Endothelial cell of umbilical vein (primary cell): ENCODE data around the gene MAP3K19.

ENCODE experiments used
- CTCF ChIP-seq, 2 donors: IDR thresholded peaks; 1 replicate in 1 of 2; 2 replicates in 1 of 2; pipeline ENCODE4 v1.5.1; 2011; ENCODE audit warnings: low read length in 2 of 2, mild to moderate bottlenecking in 2 of 2, moderate library complexity in 2 of 2, control low read depth in 1 of 2, inconsistent platforms in 1 of 2, low read depth in 1 of 2; ENCODE audit not compliant: insufficient read depth in 1 of 2; ENCODE audit errors: extremely low read depth in 1 of 2
- POLR2AphosphoS5 ChIP-seq: IDR thresholded peaks from 2 replicates; pipeline ENCODE4 v1.6.1; 2012; ENCODE audit warnings: low read depth, mild to moderate bottlenecking, control low read depth, low read length, moderate library complexity; ENCODE audit not compliant: insufficient read depth

GRCh38 chr2:134975281-134976009 lies 71.8 kb downstream of the MAP3K19 start:
- no peak for TF ChIP-seq CTCF (IDR thresholded peaks at IDR 0.05; ENCODE audit: extremely low read depth in 1 of 2, insufficient read depth in 1 of 2, low read depth in 1 of 2, low read length in 2 of 2)
- TF ChIP-seq POLR2AphosphoS5, result no peak
